Activated naive CD4-positive, alpha-beta T cell treated with anti-CD3 and anti-CD28 coated beads, Interleukin-2, amount 50 U/mL, for 16 hours (primary cell): Measurements from ENCODE around the gene NOS1AP.

ENCODE experiments used
- DNase-seq: peaks from one replicate; pipeline ENCODE4 v3.0.0-alpha.2; 2020

NOS1AP gene

DNA sequence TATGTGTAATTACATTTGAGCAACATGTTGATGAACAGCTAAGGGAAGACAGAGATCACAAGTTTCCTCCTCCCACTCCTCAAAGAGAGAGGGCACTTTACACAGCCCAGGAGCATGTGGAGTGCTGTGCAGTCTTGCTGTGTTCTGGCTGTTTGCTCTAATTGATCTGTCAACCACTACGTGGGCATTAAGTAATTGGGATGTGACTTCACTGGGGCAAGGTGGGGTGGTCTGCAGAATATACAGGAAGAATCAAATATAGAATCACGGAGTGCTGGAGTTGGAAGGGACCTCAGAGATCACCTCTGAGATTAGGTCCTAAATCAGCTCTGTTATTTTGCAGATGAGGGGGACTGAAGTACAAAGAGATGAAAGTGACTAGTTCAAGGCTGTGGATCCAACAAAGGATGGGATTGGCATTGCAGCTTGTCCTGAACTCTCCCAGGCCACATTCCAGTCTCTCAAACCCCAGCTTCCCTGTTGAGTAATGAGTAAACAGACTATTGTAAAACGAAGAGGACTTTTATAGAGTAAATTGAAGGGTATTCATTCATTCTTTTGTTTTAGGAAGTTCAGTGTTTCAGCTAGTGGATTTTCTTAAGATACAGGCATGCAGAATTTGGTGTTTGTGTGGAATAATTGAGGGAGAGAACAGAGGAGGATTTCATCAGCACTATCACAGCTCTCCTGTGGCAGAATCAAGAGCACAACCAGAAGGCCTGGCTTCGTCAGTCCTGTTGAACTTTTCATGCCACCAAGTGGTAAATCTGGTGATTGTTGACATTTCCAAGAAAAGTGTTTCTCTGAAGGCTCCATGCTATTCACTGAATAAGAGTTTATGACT, 22.4 kb downstream of the NOS1AP start:
- no peak for DNase-seq

- DNase-seq: no peak
These were observed 23.6 kb downstream of the NOS1AP start for GRCh38 chr1:162093095-162093494.

- DNase-seq: no peak
These were observed 24.8 kb downstream of the NOS1AP start for GRCh38 chr1:162094271-162094670.

GRCh38 chr1:162094723-162095122, 25.2 kb downstream of the NOS1AP start:
- DNase-seq: no peak

GRCh38 chr1:162107911-162108310, 38.4 kb downstream of the NOS1AP start:
- no peak for DNase-seq

DNA sequence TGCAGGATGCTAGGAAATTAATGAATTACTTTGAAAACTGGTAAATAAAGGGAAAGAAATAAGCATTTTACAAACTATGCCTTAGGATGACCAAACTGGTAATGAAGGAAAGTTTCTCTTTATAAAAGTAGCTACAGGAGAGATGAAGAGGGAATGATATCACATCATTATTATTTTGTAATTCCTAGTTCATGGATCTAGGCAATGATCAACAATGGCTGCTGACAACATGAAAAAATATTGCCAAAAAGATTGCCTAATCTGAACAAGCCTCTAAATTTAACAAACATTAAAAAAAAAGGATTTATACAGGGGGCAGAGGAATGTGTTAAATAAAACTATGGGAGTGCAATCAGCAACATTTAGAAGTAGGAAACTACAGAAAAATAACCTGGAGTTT, 38.9 kb downstream of the NOS1AP start:
- no peak for DNase-seq

GRCh38 chr1:162110910-162111309, 41.4 kb downstream of the NOS1AP start:
- no peak for DNase-seq

- no peak for DNase-seq
These were observed 42.1 kb downstream of the NOS1AP start for GRCh38 chr1:162111572-162111971.

DNA sequence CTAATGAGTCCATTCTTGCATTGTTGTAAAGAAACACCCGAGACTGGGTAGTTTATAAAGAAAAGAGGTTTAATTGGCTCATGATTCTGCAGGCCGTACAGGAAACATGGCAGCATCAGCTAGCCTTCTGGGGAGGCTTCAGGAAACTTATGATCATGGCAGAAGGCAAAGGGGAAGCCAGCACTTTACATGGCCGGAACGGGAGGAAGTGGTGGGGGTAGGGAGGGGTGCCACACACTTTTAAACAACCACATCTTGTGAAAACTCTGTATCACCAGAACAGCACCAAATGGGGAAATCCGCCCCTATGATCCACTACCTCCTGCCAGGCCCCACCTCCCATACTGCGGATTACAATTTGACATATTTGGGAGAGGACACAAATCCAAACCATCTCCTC, 43.9 kb downstream of the NOS1AP start:
- DNase-seq: no peak

- no peak for DNase-seq
These were observed 47.7 kb downstream of the NOS1AP start for GRCh38 chr1:162117039-162117774.

DNA sequence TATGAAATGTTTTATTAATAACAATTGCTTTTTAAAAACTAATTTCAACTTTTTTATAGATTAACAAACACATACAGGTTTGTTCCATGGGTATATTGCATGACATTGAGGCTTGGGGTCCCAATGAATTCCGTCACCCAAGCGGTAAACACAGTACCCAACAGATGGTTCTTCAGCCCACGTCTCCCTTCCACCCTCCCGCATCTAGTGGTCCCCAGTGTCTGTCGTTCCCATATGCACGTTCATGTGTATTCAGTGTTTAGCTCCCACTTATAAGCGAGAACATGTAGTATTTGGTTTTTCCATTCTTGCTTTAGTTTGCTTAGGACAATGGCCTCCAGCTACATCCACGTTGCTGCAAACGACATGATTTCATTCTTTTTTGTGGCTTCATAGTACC, 48.6 kb downstream of the NOS1AP start:
- DNase-seq: no peak

DNA sequence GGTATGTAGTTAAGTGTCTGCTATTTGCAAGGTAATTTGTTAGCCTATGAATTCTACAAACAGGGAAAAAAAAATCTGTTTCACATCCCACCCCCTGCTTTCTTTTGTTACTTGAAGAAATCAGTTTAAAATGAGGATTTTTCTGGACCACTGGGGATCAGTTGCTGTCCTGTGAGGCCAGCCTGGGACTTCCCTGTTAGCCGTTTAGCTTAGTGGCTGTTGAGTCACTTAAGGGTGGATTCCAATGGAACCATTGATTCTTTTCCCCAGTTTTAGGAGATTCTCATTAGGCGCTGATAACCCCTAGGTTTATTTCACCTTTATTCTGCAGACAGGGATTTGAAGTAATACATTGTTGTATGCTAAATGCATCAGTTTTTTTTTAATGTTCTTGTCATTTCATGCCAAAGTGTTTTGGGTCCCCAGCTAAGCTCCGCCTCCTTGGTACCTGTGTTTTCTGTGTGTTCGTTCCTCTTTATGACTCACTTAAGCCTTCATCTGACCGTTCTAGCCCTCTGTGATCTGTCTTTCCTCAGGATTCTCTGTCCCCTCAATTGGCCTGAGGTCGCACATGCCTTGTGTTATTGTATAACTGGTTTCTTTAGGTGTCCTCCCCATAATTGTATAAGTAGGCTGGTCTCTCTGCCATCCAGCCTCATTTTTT, 59.3 kb downstream of the NOS1AP start:
- no peak for DNase-seq

DNA sequence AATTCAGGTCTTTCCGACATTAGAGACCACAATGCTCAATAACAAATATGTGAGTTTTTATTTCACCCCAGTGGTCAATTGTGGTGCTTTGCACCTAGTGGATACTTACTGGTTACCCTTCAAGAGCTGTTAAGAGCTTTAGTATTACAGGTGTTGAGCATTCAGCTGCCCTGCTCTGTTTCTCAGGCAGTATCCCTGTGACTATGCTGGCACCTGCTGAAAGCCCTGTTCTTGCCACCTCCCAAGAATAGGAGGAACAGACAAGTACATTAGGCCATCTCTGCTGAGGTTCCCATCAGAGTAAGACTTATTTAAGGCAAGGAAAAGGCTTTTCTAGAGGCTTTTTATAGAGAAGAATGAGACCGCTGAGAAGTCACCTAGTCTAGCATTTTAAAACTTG, 60.8 kb downstream of the NOS1AP start:
- no peak for DNase-seq

DNA sequence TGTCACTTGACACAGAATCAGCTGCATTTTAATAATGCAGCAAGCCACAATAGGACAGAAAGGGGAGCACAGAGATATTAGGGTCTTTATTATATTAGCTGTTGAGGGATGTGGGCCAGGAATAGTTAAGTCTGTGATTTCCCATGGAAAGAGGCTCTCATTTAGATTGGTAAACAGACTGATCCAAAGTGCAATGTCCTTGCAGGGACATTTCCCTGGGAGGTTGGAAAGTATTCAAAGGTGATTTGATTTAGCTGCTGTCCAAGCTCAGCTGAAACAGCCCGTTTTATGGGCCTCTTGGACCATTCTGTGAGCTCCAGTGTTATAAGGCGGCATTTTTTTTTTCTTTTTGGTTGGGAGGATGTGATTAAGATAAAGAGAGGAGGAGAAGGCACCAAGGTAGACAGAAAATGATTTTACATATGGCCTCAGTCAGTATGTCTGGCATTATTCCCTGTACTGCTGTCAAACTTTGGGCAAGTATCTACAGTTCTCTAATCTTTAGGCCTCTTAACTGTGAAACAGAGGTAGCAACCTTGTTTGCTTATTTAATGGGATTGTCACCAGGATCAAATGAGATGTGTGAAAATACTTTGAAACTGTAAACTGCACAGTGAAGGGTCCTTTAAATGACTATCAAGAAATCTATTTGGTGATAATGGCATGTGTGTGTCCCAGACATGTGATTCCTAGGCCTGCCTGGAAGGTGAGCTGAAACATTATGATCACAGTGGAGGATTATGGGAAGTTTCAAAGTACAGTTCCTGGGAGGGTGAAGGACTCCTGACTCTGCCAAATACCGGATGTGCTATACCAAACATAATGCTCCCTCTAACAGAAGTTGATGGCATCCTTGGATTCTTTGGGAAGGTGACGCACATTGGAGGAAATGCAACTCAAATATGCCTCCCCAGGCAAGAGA, 62.2 kb downstream of the NOS1AP start:
- no peak for DNase-seq

DNA sequence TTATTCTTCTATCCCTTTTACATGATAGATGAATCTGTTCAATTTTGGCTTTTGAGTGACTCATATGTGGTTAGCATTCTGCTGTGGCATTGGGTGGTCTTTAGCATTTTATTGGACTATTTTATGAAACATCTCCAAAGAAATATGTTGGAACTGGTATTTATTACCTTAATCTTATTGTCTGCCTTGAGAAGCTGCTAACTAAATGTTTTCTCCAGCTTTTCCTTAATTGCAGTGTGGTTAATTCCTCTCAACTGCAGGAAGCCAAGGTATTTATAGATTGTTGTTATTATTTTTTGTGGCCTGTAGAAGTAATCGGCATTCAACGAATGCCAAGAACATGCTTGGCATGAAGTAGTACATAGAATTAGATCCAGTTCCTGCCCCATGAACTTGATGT, 64.1 kb downstream of the NOS1AP start:
- no peak for DNase-seq

- DNase-seq: no peak
These were observed 65.2 kb downstream of the NOS1AP start for GRCh38 chr1:162134646-162135045.

GRCh38 chr1:162135271-162135775, 65.8 kb downstream of the NOS1AP start:
- DNase-seq: no peak

DNA sequence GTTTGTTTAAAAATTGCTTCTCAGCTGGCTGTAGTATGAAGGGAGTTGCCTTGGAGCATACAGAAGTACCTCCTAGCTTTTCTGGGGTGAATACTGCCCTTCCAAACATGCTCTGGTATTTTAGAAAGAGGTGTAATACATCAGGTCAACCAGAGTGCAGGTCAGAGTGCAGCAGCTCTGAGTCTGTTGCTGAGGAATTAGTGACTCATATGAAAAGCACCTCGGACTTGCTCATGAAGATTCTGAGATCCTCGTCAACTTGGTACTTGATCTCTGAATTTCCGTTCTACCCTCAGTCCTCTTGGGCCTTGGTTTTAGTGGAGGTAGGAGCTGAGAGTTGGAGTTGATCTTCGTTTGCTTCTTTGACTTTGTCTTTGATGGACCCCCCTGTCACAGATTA, 67.3 kb downstream of the NOS1AP start:
- DNase-seq: no peak

- no peak for DNase-seq
These were observed 67.9 kb downstream of the NOS1AP start for GRCh38 chr1:162137179-162137960.

- no peak for DNase-seq
These were observed 68.6 kb downstream of the NOS1AP start for GRCh38 chr1:162138112-162138511.

GRCh38 chr1:162138599-162139181, 69.2 kb downstream of the NOS1AP start:
- no peak for DNase-seq
